ENCODE measurements around the gene UNC79. TPM values are rescaled to one million over a fixed set of nuclear protein-coding genes. Genes with fewer than 3 reads are reported as not detected.

The UNC79 gene
- total RNA-seq, 1 experiment from 2014 or later, result not detected

GRCh38 chr14:93748208-93749075 is 317.7 kb downstream of the UNC79 start:
- Histone ChIP-seq H4K20me1 (ENCODE audit: low read length) (no peaks in the 10 kb centered on the region), H3F3A (ENCODE audit: low read length, unreplicated experiment) (no peaks in the 10 kb centered on the region), H2AFZ (ENCODE audit: low read length) (no peak overlapping the region), H3K4me1 (ENCODE audit: insufficient read depth, low read length) (no peaks in the 10 kb centered on the region), H3K4me3 (ENCODE audit: low read length) (no peak overlapping the region), H3K9ac (ENCODE audit: low read length) (no peak overlapping the region), H3K4me2 (ENCODE audit: low read length) (no peak overlapping the region), H3K79me2 (ENCODE audit: low read length) (no peaks in the 10 kb centered on the region), H3K36me3 (ENCODE audit: low read depth, low read length) (no peaks in the 10 kb centered on the region), H3K27me3 (ENCODE audit: low read length) (peaks cover 38% of the 10 kb centered on the region), H3K9me3 (ENCODE audit: low read length) (no peaks in the 10 kb centered on the region), H3K9me2 (replicated peaks; ENCODE audit: low read length) (no peaks in the 10 kb centered on the region), H3K27ac (ENCODE audit: low read length) (no peak overlapping the region)
- BruUV-seq (replicated peaks), result no TSS peak
- intact Hi-C loops (cut with micrococcal nuclease), result no loop called here
- no peak for DNase-seq
- ChIA-PET POLR2A (ENCODE audit: unreplicated experiment) (no interaction called here), CTCF (no interaction called here)
- TF ChIP-seq, protein P1, sequence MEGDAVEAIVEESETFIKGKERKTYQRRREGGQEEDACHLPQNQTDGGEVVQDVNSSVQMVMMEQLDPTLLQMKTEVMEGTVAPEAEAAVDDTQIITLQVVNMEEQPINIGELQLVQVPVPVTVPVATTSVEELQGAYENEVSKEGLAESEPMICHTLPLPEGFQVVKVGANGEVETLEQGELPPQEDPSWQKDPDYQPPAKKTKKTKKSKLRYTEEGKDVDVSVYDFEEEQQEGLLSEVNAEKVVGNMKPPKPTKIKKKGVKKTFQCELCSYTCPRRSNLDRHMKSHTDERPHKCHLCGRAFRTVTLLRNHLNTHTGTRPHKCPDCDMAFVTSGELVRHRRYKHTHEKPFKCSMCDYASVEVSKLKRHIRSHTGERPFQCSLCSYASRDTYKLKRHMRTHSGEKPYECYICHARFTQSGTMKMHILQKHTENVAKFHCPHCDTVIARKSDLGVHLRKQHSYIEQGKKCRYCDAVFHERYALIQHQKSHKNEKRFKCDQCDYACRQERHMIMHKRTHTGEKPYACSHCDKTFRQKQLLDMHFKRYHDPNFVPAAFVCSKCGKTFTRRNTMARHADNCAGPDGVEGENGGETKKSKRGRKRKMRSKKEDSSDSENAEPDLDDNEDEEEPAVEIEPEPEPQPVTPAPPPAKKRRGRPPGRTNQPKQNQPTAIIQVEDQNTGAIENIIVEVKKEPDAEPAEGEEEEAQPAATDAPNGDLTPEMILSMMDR (conservative IDR thresholded peaks at IDR 0.05; ENCODE audit: low read depth, low read length), result no peak
- no peak for TF ChIP-seq EZH2 (IDR thresholded peaks at IDR 0.05; ENCODE audit: low read length, unreplicated experiment)
- TF ChIP-seq EZH2phosphoT487 (IDR thresholded peaks at IDR 0.05; ENCODE audit: borderline replicate concordance, low read length), result no peak
- ATAC-seq, result no peak

- no peak overlapping the region for H3K4me2 ChIP-seq (ENCODE audit: low read length)
- H2AFZ ChIP-seq (ENCODE audit: low read length), result no peak overlapping the region
- no peaks in the 10 kb centered on the region for H3K79me2 ChIP-seq (ENCODE audit: low read length)
- ChIA-PET CTCF (no interaction called here), POLR2A (ENCODE audit: unreplicated experiment) (no interaction called here)
- no peak for DNase-seq
- no peaks in the 10 kb centered on the region for H3F3A ChIP-seq (ENCODE audit: low read length, unreplicated experiment)
- intact Hi-C loops (cut with micrococcal nuclease), result no loop called here
- no peak overlapping the region for H3K27ac ChIP-seq (ENCODE audit: low read length)
- ATAC-seq, result no peak
- no peaks in the 10 kb centered on the region for H3K4me1 ChIP-seq (ENCODE audit: insufficient read depth, low read length)
- no peaks in the 10 kb centered on the region for H4K20me1 ChIP-seq (ENCODE audit: low read length)
- no peak for TF ChIP-seq EZH2phosphoT487 (IDR thresholded peaks at IDR 0.05; ENCODE audit: borderline replicate concordance, low read length)
- TF ChIP-seq, protein P1 (conservative IDR thresholded peaks at IDR 0.05; ENCODE audit: low read depth, low read length), result no peak
- no peak for TF ChIP-seq EZH2 (IDR thresholded peaks at IDR 0.05; ENCODE audit: low read length, unreplicated experiment)
- no peaks in the 10 kb centered on the region for H3K36me3 ChIP-seq (ENCODE audit: low read depth, low read length)
- no peak overlapping the region for H3K9ac ChIP-seq (ENCODE audit: low read length)
- no peaks in the 10 kb centered on the region for H3K9me2 ChIP-seq (replicated peaks; ENCODE audit: low read length)
- peaks cover 38% of the 10 kb centered on the region for H3K27me3 ChIP-seq (ENCODE audit: low read length)
- H3K9me3 ChIP-seq (ENCODE audit: low read length), result no peaks in the 10 kb centered on the region
- H3K4me3 ChIP-seq (ENCODE audit: low read length), result no peak overlapping the region
- BruUV-seq (replicated peaks), result no TSS peak
Observed at GRCh38 chr14:93749076-93749420, 318.3 kb downstream of the UNC79 start.

GRCh38 chr14:93751946-93752655 is 321.4 kb downstream of the UNC79 start:
- no TSS peak for BruUV-seq (replicated peaks)

More at GRCh38 chr14:93751946-93752655, 321.4 kb downstream of the UNC79 start:
- Histone ChIP-seq H3K27ac (ENCODE audit: low read length) (no peak overlapping the region), H4K20me1 (ENCODE audit: low read length) (no peaks in the 10 kb centered on the region), H2AFZ (ENCODE audit: low read length) (no peak overlapping the region), H3K9ac (ENCODE audit: low read length) (no peak overlapping the region), H3K9me3 (ENCODE audit: low read length) (no peaks in the 10 kb centered on the region), H3K36me3 (ENCODE audit: low read depth, low read length) (no peaks in the 10 kb centered on the region), H3K27me3 (ENCODE audit: low read length) (peaks cover 37% of the 10 kb centered on the region), H3K4me3 (ENCODE audit: low read length) (no peak overlapping the region), H3K9me2 (replicated peaks; ENCODE audit: low read length) (no peaks in the 10 kb centered on the region), H3K4me1 (ENCODE audit: insufficient read depth, low read length) (no peaks in the 10 kb centered on the region), H3F3A (ENCODE audit: low read length, unreplicated experiment) (no peaks in the 10 kb centered on the region), H3K4me2 (ENCODE audit: low read length) (no peak overlapping the region), H3K79me2 (ENCODE audit: low read length) (no peaks in the 10 kb centered on the region)
- TF ChIP-seq EZH2phosphoT487 (IDR thresholded peaks at IDR 0.05; ENCODE audit: borderline replicate concordance, low read length) (no peak), EZH2 (IDR thresholded peaks at IDR 0.05; ENCODE audit: low read length, unreplicated experiment) (no peak)
- TF ChIP-seq, protein P1 (conservative IDR thresholded peaks at IDR 0.05; ENCODE audit: low read depth, low read length), result no peak
- intact Hi-C loops (cut with micrococcal nuclease), result no loop called here
- ChIA-PET CTCF (no interaction called here), POLR2A (ENCODE audit: unreplicated experiment) (no interaction called here)
- DNase-seq (no peak), ATAC-seq (no peak)

Measured in PC-3 (cell line).